Left renal pelvis (tissue), 4 donors: ENCODE measurements around the gene ZFP36L2. TPM values are rescaled to one million over a fixed set of nuclear protein-coding genes. Genes with fewer than 3 reads are reported as not detected.
A peak's percentile ranks its signal among the peaks of the same experiment; 100 is the strongest.

Experiments
- DNase-seq, 4 donors: peaks; one replicate each; pipeline ENCODE4 v3.0.0-alpha.2; 2013; ENCODE audit warnings: low read depth in 4 of 4, low spot score in 3 of 4
- polyA plus RNA-seq, 4 donors: library from polyadenylated mRNA; unstranded; fragments of 120-200 nt; gene quantifications; one replicate each; pipeline ENCODE4 v1.2.1, GENCODE V29; 2013; ENCODE audit not compliant: insufficient read length in 4 of 4

Gene ZFP36L2
- 100 to 1,000 TPM in 2 of 4 donors, 10 to 100 TPM in 2; 97.0 to 112 (median 104) TPM for polyA plus RNA-seq

GRCh38 chr2:43226558-43226954, at the start of gene ZFP36L2:
TSS of gene ZFP36L2 (minus strand) at chr2:43226606. CDS start at chr2:43226315, 291 bp downstream.
- DNase-seq, result peak in 3 of 4 donors; percentile 93 to 95 (median 95)

GRCh38 chr2:43274721-43275120, 48.3 kb upstream of the ZFP36L2 start:
- no peak for DNase-seq

GRCh38 chr2:43274055-43274454, 47.6 kb upstream of the ZFP36L2 start:
- DNase-seq, result no peak

- DNase-seq, result no peak
Observed at GRCh38 chr2:43273529-43273928, 47.1 kb upstream of the ZFP36L2 start.

GRCh38 chr2:43270930-43271615, 44.7 kb upstream of the ZFP36L2 start:
- no peak for DNase-seq

- no peak for DNase-seq
Observed at GRCh38 chr2:43270461-43270860, 44.1 kb upstream of the ZFP36L2 start.

GRCh38 chr2:43269706-43270105, 43.3 kb upstream of the ZFP36L2 start:
- DNase-seq, result no peak

GRCh38 chr2:43269074-43269572, 42.7 kb upstream of the ZFP36L2 start:
- DNase-seq, result no peak

- no peak for DNase-seq
Observed at GRCh38 chr2:43268066-43268953, 41.9 kb upstream of the ZFP36L2 start.

GRCh38 chr2:43267381-43267780, 41.0 kb upstream of the ZFP36L2 start:
- no peak for DNase-seq

- no peak for DNase-seq
Observed at GRCh38 chr2:43266711-43267111, 40.3 kb upstream of the ZFP36L2 start.

- no peak for DNase-seq
Observed at GRCh38 chr2:43265421-43265820, 39.0 kb upstream of the ZFP36L2 start.

- no peak for DNase-seq
Observed at GRCh38 chr2:43265001-43265400, 38.6 kb upstream of the ZFP36L2 start.

GRCh38 chr2:43262951-43263350, 36.5 kb upstream of the ZFP36L2 start:
- DNase-seq, result no peak

GRCh38 chr2:43262239-43262638, 35.8 kb upstream of the ZFP36L2 start:
- no peak for DNase-seq

- DNase-seq, result no peak
Observed at GRCh38 chr2:43259512-43259911, 33.1 kb upstream of the ZFP36L2 start.

GRCh38 chr2:43258547-43259156, 32.2 kb upstream of the ZFP36L2 start:
- no peak for DNase-seq

- DNase-seq, result no peak
Observed at GRCh38 chr2:43255296-43255910, 29.0 kb upstream of the ZFP36L2 start.

- no peak for DNase-seq
Observed at GRCh38 chr2:43254331-43254730, 27.9 kb upstream of the ZFP36L2 start.

GRCh38 chr2:43251171-43251731, 24.8 kb upstream of the ZFP36L2 start:
- peak in 2 of 4 donors; percentile 56 to 72 for DNase-seq
